GM23338 (cell line): ENCODE data around the gene FOXL1. TPM values are rescaled to one million over a fixed set of nuclear protein-coding genes. Genes with fewer than 3 reads are reported as not detected.

Source experiments
- ATAC-seq: fragments of 200-7000 bp; cut with Tn5 transposase; 3 replicates; pipeline ENCODE4 v1.9.1; 2020
- DNase-seq: peaks from one replicate; pipeline ENCODE4 v3.0.0-alpha.2; 2015; ENCODE audit warnings: low spot score
- H2AFZ ChIP-seq: fragments of 200-600 bp; sonication (generic); 2 replicates; pipeline ENCODE4 v1.8.0; 2016; ENCODE audit warnings: antibody characterized with exemption, mild to moderate bottlenecking, moderate library complexity
- H3F3A ChIP-seq: fragments of 200-600 bp; sonication (generic); replicated peaks from 2 replicates; pipeline ENCODE4 v1.8.0; 2017; ENCODE audit warnings: antibody characterized with exemption, mixed run types, low read depth
- H3K27ac ChIP-seq: fragments of 200-600 bp; sonication (generic); 2 replicates; pipeline ENCODE4 v1.6.1; 2016; ENCODE audit warnings: low read depth
- H3K27me3 ChIP-seq: fragments of 200-600 bp; sonication (generic); 2 replicates; pipeline ENCODE4 v1.8.0; 2016; ENCODE audit warnings: mild to moderate bottlenecking, mixed run types, moderate library complexity; ENCODE audit not compliant: insufficient read depth
- H3K36me3 ChIP-seq: fragments of 200-600 bp; sonication (generic); 2 replicates; pipeline ENCODE4 v1.8.0; 2016; ENCODE audit warnings: mild to moderate bottlenecking; ENCODE audit not compliant: insufficient read depth
- H3K4me1 ChIP-seq: fragments of 200-600 bp; sonication (generic); 2 replicates; pipeline ENCODE4 v1.8.0; 2016; ENCODE audit warnings: mild to moderate bottlenecking, moderate library complexity; ENCODE audit not compliant: insufficient read depth
- H3K4me2 ChIP-seq: fragments of 200-600 bp; sonication (generic); 2 replicates; pipeline ENCODE4 v1.7.1; 2017; ENCODE audit warnings: mixed run types
- H3K4me3 ChIP-seq: fragments of 200-600 bp; sonication (generic); 2 replicates; pipeline ENCODE4 v1.6.1; 2016; ENCODE audit warnings: mixed run types
- H3K79me2 ChIP-seq: fragments of 200-600 bp; sonication (generic); replicated peaks from 2 replicates; pipeline ENCODE4 v1.8.0; 2017; ENCODE audit warnings: mild to moderate bottlenecking; ENCODE audit not compliant: insufficient read depth
- H3K9me2 ChIP-seq: fragments of 200-600 bp; sonication (generic); 2 replicates; pipeline ENCODE4 v1.8.0; 2017; ENCODE audit not compliant: insufficient read depth
- H4K20me1 ChIP-seq: fragments of 200-600 bp; sonication (generic); replicated peaks from 2 replicates; pipeline ENCODE4 v1.8.0; 2017; ENCODE audit warnings: mild to moderate bottlenecking; ENCODE audit not compliant: insufficient read depth
- H3K27ac Mint-ChIP-seq: 2 replicates; pipeline ENCODE4 v1.8.0; 2020; ENCODE audit warnings: inconsistent platforms, mild to moderate bottlenecking, moderate library complexity, mixed read lengths
- H3K27me3 Mint-ChIP-seq: 3 replicates; pipeline ENCODE4 v1.8.0; 2022; ENCODE audit warnings: low read depth, mild to moderate bottlenecking, moderate library complexity, mixed read lengths, inconsistent platforms; ENCODE audit not compliant: insufficient read depth, poor library complexity
- H3K36me3 Mint-ChIP-seq: 3 replicates; pipeline ENCODE4 v1.8.0; 2021; ENCODE audit warnings: low read depth, mild to moderate bottlenecking, inconsistent platforms, moderate library complexity, mixed read lengths
- H3K4me1 Mint-ChIP-seq: 3 replicates; pipeline ENCODE4 v1.8.0; 2020; ENCODE audit warnings: mild to moderate bottlenecking, inconsistent platforms, mixed read lengths
- H3K4me3 Mint-ChIP-seq: 3 replicates; pipeline ENCODE4 v1.8.0; 2021; ENCODE audit warnings: moderate library complexity, mild to moderate bottlenecking, inconsistent platforms, mixed read lengths
- H3K9me3 Mint-ChIP-seq: 3 replicates; pipeline ENCODE4 v1.8.0; 2020; ENCODE audit warnings: moderate library complexity, mild to moderate bottlenecking, inconsistent platforms, mixed read lengths
- EZH2 ChIP-seq: fragments of 200-600 bp; sonication (generic); IDR thresholded peaks from one replicate; pipeline ENCODE4 v1.8.0; 2017; ENCODE audit warnings: antibody characterized with exemption, mild to moderate bottlenecking, low read depth; ENCODE audit not compliant: unreplicated experiment
- EZH2phosphoT487 ChIP-seq: fragments of 200-600 bp; sonication (generic); IDR thresholded peaks from one replicate; pipeline ENCODE4 v1.8.1; 2018; ENCODE audit warnings: antibody characterized with exemption; ENCODE audit not compliant: unreplicated experiment
- JUNB ChIP-seq: IDR thresholded peaks from one replicate; pipeline ENCODE4 v1.6.1; 2016; ENCODE audit warnings: antibody characterized with exemption; ENCODE audit not compliant: unreplicated experiment
- NANOG ChIP-seq: IDR thresholded peaks from 2 replicates; pipeline ENCODE4 v1.6.1; 2016; ENCODE audit warnings: antibody characterized with exemption, borderline replicate concordance
- POLR2AphosphoS5 ChIP-seq: IDR thresholded peaks from 2 replicates; pipeline ENCODE4 v1.6.1; 2016; ENCODE audit warnings: antibody characterized with exemption, low read depth
- REST ChIP-seq: IDR thresholded peaks from one replicate; pipeline ENCODE4 v1.6.1; 2018; ENCODE audit warnings: antibody characterized with exemption; ENCODE audit not compliant: unreplicated experiment
- ZNF114 ChIP-seq: fragments of 250-450 bp; sonication (Bioruptor Pico); IDR thresholded peaks from 2 replicates; pipeline ENCODE4 v1.5.0; 2020; ENCODE audit warnings: mild to moderate bottlenecking, moderate library complexity
- ZNF462 ChIP-seq: fragments of 250-450 bp; sonication (Bioruptor Pico); IDR thresholded peaks from 2 replicates; pipeline ENCODE4 v1.5.0; 2020; ENCODE audit warnings: mild to moderate bottlenecking, moderate library complexity
- polyA plus RNA-seq: library from polyadenylated mRNA; unstranded; fragments of >200 nt; fragmentation: Nextera tagmentation; extraction: Ambion mirVana; gene quantifications from 2 replicates; pipeline ENCODE4 v1.2.1, GENCODE V29; 2016
- total RNA-seq: library from RNA; depleted of rRNA; stranded (reverse); fragments of >200 nt; shearing (Covaris generic); gene quantifications from 2 replicates; pipeline ENCODE4 v1.2.3, GENCODE V29; 2014

The FOXL1 gene
- total and polyA plus RNA-seq, 2 experiments from 2014 or later, result 0.31 TPM; not detected in 1

- no peaks in the 10 kb centered on the region for H3K4me1 ChIP-seq
- H3K36me3 ChIP-seq, result peaks cover 4% of the 10 kb centered on the region; the same call in 1 of the 2 replicates
- ATAC-seq, result no peak
- no peak overlapping the region for H3K27ac ChIP-seq
- Mint-ChIP-seq H3K4me1 (no peaks in the 10 kb centered on the region), H3K27ac (no peak overlapping the region), H3K27me3 (no peaks in the 10 kb centered on the region), H3K9me3 (no peaks in the 10 kb centered on the region), H3K4me3 (no peak overlapping the region), H3K36me3 (no peaks in the 10 kb centered on the region; the same call in 2 of the 3 replicates)
- no peaks in the 10 kb centered on the region for H3K9me2 ChIP-seq
- H3K27me3 ChIP-seq, result no peaks in the 10 kb centered on the region
- TF ChIP-seq EZH2phosphoT487, result no peak
- no peak for TF ChIP-seq REST
- TF ChIP-seq EZH2, result no peak
- TF ChIP-seq JUNB, result no peak
- no peak for TF ChIP-seq NANOG
- no peak for TF ChIP-seq ZNF114 (CRISPR knock-in tag)
- TF ChIP-seq POLR2AphosphoS5, result no peak
- TF ChIP-seq ZNF462 (CRISPR knock-in tag), result no peak
- no peaks in the 10 kb centered on the region for H3K79me2 ChIP-seq
- H3K4me2 ChIP-seq, result no peak overlapping the region
- H4K20me1 ChIP-seq, result no peaks in the 10 kb centered on the region
- no peak for DNase-seq
- H3F3A ChIP-seq, result no peaks in the 10 kb centered on the region
- H3K4me3 ChIP-seq, result no peak overlapping the region
- H2AFZ ChIP-seq, result no peak overlapping the region
These were observed 31.7 kb upstream of the FOXL1 start for GRCh38 chr16:86546638-86547013.
